GF-D8 (cell line): Measurements from ENCODE around the gene ERVW-1.
"Not testable (repeated sequence)": the region's sequence is repeated elsewhere in the genome, so short reads cannot be mapped to it uniquely, and the experiment has no call there.

Source experiments
- DNase-seq: peaks from one replicate; lab custom pipeline; 2025; lab: John Stamatoyannopoulos, UW

The ERVW-1 gene, protein sequence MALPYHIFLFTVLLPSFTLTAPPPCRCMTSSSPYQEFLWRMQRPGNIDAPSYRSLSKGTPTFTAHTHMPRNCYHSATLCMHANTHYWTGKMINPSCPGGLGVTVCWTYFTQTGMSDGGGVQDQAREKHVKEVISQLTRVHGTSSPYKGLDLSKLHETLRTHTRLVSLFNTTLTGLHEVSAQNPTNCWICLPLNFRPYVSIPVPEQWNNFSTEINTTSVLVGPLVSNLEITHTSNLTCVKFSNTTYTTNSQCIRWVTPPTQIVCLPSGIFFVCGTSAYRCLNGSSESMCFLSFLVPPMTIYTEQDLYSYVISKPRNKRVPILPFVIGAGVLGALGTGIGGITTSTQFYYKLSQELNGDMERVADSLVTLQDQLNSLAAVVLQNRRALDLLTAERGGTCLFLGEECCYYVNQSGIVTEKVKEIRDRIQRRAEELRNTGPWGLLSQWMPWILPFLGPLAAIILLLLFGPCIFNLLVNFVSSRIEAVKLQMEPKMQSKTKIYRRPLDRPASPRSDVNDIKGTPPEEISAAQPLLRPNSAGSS

DNA sequence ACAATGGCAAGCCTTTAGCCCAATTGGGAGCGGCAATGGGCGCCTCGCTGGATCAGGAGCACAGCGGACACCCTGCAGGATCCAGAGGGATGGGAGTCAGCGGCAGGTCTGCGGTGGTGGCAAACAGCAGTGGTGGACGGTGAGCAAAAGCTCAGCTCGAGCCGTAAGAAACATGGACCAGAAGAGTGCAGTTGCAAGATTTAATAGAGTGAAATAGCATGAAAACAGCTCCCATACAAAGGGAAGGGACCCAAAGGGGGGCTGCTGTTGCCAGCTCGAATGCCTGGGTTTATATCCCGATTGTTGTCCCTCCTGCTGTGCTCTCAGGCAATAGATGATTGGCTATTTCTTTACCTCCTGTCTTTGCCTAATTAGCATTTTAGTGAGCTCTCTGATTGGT, at the start of gene ERVW-1:
ERVW-1 (minus strand) TSS at position 266 of the 400 bp plus-strand sequence. CDS start 7,565 bp downstream, outside the sequence.
- DNase-seq = not testable (repeated sequence)

DNA sequence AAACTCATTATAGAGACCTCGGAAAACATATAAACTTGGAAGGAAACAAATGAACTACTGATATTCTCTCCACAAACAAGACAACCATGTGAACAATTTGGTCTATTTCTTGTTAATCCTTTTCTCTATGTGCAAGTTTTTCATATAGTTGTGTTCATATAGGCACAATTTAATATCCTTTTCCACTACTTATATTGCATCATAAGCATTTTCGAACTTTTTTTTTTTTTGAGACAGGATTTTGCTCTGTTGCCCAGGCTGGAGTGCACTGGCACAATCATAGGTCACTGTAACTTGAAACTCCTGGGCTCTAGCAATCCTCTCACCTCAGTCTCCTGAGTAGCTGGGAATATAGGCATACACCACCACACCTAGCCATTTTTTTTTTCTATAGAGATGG, 45.4 kb upstream of the ERVW-1 start:
- DNase-seq = no peak

DNA sequence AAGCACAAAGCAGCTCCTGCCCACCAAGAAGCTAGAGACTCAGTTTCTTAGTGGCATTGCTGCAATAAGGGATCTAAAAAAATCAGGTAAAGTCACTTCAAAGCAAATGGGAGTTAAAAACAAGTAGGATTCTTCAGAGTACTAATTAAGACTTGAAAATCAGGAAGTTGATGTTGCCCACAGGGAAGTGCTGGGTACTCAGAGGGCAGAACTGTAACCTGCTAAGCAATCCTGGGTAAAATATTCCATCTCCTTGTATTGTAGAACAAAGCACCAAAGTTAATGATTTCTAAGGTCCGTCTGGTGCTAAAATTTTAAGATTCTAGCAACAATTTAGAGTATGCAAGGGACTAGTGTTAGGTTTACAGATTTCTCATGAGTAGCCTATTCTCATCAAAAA, 42.3 kb upstream of the ERVW-1 start:
- DNase-seq = peak; percentile 37

DNA sequence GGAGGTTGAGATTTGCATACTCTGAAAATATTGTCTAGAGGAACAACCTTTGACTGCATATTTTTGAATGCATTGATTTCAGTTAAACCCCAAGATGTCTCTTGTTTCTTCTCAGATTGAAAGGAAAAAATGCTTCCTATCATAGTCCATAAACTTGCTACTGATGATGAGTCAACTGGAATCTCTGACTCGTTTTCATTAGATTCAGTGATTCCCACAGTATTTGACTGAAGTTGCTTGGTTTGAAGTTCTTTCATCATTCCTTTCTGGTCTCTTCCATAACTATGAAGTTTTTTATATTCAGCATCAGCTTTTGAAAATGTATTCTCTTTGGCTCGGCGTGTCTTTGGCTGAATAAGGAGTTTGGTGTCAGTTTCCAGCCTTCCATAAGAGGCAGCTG, 39.9 kb upstream of the ERVW-1 start:
- DNase-seq = no peak

DNA sequence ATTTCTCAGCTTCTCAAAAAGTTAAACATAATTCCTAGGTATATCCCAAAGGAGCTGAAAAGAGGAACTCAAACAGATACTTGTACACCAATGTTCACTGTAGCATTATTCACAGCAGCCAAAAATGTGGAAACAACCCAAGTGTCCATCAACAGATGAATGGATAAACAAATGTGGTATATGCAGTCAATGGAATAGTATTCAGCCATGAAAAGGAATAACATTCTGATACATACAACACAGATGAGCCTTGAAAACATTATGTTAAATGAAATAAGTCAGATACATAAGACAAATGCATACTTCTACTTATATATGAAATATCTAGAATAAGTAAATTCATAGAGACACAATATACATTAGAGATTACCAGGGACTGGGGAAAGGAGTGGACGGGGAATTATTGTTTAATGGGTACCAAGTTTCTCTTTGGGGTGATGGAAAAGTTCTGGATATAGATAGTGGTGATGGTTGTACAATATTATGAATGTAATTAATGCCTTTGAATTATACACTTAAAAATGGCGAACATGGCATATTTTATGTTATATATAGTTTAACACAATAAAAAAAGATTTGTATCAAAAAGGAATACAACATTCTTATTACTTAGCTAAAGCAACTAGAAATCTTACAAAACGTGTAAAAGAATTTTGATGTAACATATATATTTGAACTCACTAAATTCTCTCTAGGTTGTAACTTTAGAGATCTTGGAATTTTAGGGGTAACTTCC, 35.6 kb upstream of the ERVW-1 start:
- no peak for DNase-seq

DNA sequence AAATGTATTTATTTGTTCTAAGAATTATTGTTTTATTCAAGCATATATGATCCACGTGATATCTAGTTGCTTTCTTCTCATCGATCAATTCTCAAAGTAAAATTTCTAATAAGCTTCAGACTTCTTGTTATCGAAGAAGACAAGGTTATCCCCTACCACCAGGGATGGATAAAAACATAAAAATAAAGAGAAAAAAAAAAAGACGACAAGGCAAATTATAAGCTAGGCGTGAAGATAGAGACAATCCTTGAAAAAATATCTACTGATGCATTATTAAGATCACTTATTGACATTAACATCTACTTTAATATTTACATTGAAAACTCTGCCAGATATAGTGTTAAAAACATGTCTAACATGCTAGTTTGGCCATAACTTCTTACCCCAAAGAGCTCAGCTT, 31.2 kb upstream of the ERVW-1 start:
- no peak for DNase-seq

DNA sequence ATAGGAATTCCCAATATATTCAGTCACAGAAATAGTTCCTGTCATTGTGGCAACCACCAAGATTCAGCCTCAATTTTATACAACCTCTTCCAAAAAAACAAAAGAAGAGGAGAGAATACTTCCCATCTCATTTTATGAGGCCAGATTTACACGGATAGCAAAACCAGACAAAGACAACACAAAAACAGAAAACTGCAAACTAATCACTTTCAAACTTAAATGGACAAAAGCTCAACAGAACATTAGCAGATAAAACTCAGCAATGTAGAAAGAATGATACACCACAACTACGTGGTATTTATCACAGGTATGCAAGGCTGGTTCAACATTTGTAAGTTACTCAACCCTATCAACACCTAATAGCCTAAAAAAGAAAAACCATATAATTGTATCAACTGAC, 28.6 kb upstream of the ERVW-1 start:
- no peak for DNase-seq

DNA sequence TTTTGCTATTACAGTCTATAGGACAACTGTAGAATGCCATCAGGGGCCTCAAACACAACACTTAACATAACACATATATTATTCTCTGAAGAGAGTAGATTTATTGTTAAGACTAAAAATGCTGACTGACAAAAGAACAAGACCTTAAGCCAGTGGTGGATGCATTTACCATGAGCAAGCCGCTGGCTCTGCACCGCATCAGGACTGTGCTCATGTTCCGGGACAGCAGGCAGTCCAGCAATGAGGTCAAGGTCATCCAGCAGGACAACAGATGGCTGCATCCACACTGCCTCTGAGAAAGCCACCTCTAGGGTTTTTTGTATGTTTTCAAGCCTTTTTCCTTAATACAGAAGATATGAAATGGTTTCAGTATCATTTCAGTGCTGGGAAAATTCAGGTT, 26.8 kb upstream of the ERVW-1 start:
- DNase-seq = no peak

DNA sequence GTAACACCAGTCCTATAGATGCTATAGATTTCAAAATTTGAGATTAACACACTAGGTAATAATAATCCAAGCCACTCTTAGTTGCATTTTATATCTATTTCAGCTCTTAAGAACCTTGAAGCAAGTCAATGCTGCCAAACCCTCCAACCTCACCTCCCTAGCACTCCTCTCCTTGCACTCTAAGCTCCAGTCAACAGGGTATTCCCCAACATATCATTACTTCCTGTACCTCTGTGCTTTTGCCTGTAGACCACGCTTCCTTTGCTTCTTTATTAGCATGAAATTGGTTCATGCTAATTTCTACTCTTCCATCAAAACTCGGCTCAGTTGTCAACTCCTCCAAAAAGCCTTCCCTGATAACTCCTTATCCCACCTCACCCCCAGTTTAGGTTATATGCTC, 26.0 kb upstream of the ERVW-1 start:
- no peak for DNase-seq

DNA sequence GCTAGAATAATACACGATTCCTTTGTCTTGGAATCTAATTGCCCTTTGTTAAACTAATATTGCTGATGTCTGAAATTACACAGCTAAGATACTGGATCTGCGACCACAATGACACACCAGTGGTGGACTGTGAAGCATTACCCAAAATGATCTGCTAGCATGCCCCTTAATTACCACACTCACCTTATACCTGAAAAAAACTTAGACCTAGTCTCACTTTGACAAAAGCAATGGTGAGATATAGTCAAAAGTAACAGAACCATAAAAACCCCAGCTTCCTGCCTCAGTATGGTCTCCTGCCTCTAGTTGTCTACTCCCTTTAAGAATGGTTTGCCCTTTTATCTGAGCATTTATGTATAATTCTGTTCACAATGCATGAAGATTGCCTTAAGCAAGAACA, 20.8 kb upstream of the ERVW-1 start:
- DNase-seq = no peak

DNA sequence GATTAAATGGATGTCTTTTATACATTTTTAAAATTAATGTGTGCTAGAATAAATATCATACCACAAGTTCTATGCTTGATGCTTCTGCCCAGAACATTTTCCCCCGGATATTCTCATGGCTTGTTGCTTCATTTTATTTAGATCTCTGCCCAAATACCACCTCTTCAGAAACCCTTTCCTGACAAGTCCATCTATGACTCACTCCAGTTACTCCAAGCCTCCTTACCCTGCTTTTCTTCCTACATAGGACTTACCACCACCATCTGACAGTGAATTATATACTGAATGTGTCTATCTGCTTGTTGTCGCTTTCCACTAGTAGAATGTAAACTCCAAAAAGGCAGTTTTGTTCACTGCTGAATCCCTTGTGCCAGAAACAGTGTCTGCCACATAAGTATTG, 19.1 kb upstream of the ERVW-1 start:
- DNase-seq = no peak

DNA sequence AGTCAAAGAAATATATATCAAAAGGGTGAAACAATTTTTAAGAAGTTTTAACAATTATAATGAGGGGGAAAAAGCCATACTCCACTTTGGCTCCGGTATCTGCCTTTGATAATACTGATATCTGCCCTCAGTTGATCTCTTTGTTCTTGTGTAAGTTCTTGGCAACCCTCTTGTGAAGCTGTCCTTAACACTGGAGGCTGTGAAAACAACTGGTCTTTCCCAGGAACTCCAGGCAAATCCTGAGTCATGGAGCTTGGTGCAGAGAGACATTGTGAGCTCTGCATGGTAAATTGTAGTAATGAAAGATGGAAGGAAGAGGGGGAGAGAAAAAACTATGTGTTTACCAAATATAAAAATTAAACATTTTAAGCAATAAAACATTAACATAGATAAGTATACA, 11.9 kb upstream of the ERVW-1 start:
- no peak for DNase-seq

DNA sequence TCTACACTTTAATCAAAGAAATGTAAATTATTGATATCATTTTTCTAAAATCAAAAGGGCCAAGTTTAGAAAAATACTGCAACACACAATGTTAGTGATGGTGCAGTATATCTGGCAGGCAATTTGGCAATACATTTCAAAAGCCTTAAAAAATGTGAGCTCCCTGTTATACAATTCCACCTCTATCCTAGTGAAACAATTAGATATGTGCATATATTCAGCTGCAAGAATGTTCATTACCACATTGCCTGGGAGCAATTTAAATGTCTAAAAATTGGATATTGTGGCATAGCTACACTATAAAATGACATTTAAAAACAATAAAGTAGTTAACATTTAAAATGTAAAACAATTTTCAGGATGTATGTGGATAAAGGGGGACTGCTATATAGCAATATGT, 10.1 kb upstream of the ERVW-1 start:
- DNase-seq = no peak

DNA sequence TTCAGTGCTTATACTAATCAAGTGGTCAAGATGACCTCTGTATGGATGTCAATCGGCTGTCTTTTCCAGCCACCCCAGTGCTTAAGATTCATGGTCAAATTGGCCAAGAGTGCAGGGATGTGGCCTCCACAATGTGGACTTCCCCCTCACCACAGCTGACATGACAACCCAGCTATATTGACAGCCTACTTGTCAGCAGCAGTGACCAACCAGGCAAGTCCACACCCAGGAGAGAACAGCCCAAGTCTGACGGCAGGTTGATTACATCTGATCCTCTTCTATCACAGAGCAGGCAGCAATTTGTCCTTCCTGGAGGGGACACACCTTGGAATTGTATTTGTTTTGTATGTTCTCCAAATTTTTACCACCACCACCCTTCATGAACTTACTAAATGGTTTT, 8.2 kb upstream of the ERVW-1 start:
- no peak for DNase-seq

DNA sequence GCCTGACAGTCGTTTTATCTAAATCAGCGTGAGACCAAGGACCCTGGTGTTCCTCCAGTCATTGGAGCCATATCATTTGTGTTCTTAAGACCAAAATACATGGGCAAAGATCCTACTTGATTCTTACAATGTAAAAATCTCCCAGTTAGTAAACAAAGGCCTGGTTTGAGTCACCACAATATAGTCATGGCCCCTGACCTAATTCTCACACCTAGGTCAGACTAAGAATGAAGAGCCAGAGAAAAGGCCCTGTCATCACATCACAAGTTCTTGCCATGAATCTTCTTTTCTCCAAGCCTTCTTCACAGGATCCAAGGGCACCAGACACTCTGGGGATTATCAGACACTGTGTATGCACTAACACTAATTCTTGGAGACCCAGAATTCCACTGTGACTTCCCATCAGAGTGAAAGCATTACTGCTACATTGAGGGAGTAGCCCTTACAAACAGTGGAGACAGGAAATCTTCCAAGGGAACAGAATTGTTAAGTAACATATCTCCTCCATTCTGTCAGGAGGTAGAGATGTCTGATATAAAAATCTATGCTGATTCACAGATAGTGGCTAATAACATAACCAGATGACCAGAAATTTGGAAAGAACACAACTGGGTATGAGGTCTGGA, 7.6 kb upstream of the ERVW-1 start:
- no peak for DNase-seq

DNA sequence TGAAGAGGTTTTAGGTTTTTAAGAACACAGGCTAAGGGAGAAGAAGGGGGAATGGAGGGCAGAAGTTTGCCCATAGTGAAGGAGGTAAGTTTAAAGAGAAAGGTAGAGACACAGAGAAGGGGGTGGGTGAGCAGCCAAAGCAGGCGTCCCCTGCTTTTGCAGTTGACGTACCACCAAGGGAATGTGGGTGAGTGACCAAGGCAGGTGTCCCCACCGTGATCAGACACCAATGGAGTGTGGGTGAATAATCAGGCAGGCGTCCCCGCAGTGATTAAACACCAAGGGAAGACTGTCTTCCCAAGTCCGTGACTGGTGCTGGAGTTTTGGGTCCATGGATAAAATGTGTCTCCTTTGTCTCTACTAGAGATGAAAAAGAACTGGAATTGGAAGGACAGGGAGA, 6.5 kb upstream of the ERVW-1 start:
- not testable (repeated sequence) for DNase-seq

DNA sequence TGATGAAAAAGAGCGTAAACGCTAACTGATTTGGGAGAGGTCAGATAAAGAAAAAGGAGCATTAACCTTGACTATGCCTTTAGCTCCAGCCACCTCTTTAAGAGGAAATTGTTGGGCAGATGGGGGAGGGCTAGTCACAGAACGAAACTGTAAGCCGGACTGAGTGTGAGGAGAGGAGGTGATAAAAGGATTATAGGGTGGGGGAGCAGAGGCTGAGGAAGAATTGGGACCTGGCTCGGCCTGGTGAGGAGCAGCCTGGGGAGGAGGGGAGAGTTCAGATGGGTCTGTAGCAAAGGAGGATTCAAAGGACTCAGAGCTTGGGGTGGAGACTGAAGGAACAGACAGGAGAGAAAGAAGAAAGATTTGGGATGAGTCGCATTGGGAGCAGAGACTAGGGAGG, 5.9 kb upstream of the ERVW-1 start:
- not testable (repeated sequence) for DNase-seq

DNA sequence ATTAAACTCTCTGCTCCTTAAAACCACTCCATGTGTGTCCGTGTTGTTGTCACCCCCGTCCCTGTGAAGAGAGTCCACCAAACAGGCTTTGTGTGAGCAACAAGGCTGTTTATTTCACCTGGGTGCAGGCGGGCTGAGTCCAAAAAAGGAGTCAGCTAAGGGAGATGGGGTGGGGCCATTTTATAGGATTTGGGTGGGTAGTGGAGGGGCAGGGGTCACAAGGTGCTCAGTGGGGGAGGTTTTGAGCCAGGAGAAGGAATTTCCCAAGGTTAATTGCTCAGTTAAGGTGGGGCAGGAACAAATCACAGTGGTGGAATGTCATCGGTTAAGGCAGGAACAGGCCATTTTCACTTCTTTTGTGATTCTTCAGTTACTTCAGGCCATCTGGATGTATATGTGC, 1.4 kb upstream of the ERVW-1 start:
- DNase-seq = not testable (repeated sequence)

DNA sequence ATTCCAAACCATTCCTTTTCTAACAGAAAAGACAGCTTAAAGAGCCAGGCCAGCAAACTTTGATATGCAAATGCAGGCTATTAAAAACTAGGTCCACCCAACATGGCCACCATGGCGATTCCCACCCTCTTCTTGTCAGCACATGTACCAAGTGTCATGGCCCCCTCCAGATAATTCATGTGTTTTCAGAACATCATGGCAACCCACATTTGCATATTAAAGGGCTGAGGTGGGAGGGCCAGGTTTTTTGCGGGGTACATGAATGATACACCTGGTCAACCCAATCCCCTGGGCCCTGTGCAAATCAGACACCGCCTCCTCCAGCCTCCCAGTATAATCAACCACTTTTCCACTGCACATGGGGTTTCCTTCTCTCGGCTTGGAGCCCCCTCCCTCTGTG, 965 bp upstream of the ERVW-1 start:
- no peak for DNase-seq

DNA sequence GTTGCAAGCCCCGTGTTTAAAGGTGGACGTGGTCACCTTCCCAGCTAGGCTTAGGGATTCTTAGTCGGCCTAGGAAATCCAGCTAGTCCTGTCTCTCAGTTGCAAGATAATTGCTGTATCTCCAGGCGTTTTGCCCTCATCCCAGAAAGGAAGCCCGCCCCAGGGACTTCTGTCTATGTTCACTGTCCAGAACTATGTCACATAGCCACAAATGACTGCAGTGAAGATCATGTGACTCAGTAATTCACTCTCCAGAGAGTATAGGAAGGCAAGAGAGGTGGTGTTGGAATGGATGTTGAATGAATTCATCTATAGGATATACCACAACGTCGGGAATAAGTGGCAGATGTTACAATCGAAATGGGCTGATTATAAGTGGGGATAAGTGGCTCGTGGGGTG, 349 bp upstream of the ERVW-1 start:
- no peak for DNase-seq

DNA sequence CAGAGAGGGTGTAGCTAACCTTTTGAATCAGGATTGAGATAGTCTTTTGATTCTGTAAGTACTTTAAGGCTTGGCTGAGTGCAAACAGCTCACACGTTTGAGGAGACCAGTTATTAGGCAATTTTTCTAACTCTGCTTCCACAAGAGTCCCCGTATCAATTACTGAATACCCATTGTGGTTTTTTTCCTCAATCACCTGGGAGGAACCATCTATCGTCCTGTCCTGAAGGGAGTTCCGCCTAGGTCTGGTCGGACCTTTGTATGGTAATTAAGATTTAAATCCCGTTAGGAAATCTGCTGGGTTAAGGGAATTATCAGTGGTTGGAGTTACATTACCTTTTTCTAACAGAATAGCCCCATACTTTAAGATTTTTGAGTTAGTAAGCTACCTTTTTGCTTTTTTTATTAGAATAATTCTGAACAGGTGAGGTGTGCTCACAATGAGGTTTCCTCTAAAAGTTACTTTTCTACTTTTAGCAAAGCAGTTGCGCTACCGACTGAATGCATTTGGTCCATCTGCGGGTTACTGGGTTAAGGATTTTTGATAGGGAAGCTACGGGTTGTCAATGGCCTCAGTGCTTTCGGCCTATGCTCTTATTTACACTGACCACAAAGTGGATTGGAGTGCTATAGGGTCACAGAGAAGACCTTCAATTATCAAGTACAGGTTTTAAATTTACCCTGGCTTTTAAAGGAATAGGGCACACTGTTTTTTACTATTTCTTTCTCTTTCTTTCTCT, 1.7 kb downstream of the ERVW-1 start:
- DNase-seq = not testable (repeated sequence)

DNA sequence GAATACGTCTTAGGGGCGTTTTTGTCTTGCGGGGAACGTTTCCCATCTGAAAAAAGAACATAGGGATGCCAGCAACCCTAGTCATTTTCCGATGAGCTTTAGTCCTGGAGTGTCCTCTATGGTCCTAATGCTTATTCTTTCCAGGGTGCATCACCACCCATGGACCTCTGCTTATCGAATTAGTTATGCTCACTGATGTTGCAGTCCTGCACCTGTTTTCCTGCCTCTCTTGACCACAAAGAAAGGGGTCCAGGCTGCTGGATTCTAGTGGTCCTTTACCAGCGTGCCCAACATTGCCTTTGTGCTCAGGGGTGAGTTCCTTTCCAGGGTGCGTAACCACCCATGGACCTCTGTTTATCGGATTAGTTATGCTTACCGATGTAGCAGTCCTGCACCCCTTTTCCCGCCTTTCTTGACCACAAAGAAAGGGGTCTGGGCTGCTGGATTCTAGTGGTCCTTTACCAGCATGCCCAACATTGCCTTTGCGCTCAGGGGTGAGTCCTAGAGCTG, 2.4 kb downstream of the ERVW-1 start:
- not testable (repeated sequence) for DNase-seq
